Inflammatory macrophage treated with lipopolysaccharide for 4 hours (primary cell): Measurements from ENCODE around the gene CDK14.

Experiments
- DNase-seq: peaks from one replicate; pipeline ENCODE4 v3.0.0-alpha.2; 2020

CDK14 gene

GRCh38 chr7:90595801-90596670, at the start of gene CDK14:
CDK14 (plus strand) TSS chr7:90596321; CDS start chr7:90596628, 307 bp downstream.
- DNase-seq: peak; percentile 93

- DNase-seq: no peak
Measured at GRCh38 chr7:90551036-90551435, 45.1 kb upstream of the CDK14 start.

- peak; percentile 51 for DNase-seq
Measured at GRCh38 chr7:90552521-90552920, 43.6 kb upstream of the CDK14 start.

- no peak for DNase-seq
Measured at GRCh38 chr7:90560730-90561129, 35.4 kb upstream of the CDK14 start.

- DNase-seq: no peak
Measured at GRCh38 chr7:90563286-90563685, 32.8 kb upstream of the CDK14 start.

GRCh38 chr7:90564455-90564854, 31.7 kb upstream of the CDK14 start:
- DNase-seq: no peak

- peak; percentile 94 for DNase-seq
Measured at GRCh38 chr7:90568213-90568612, 27.9 kb upstream of the CDK14 start.

- DNase-seq: no peak
Measured at GRCh38 chr7:90569368-90569767, 26.8 kb upstream of the CDK14 start.

- DNase-seq: no peak
Measured at GRCh38 chr7:90570373-90570959, 25.7 kb upstream of the CDK14 start.

- DNase-seq: no peak
Measured at GRCh38 chr7:90574146-90574819, 21.8 kb upstream of the CDK14 start.

GRCh38 chr7:90574820-90575187, 21.3 kb upstream of the CDK14 start:
- no peak for DNase-seq

GRCh38 chr7:90579181-90579688, 16.9 kb upstream of the CDK14 start:
- peak; percentile 80 for DNase-seq

GRCh38 chr7:90580051-90580450, 16.1 kb upstream of the CDK14 start:
- no peak for DNase-seq

GRCh38 chr7:90582164-90582563, 14.0 kb upstream of the CDK14 start:
- DNase-seq: peak; percentile 89

- peak; percentile 83 for DNase-seq
Measured at GRCh38 chr7:90584378-90584777, 11.7 kb upstream of the CDK14 start.

GRCh38 chr7:90586091-90586490, 10.0 kb upstream of the CDK14 start:
- no peak for DNase-seq

- no peak for DNase-seq
Measured at GRCh38 chr7:90587766-90588165, 8.4 kb upstream of the CDK14 start.

GRCh38 chr7:90592033-90592432, 4.1 kb upstream of the CDK14 start:
- peak; percentile 80 for DNase-seq

GRCh38 chr7:90593205-90593604, 2.9 kb upstream of the CDK14 start:
- no peak for DNase-seq

GRCh38 chr7:90594751-90595317, 1.3 kb upstream of the CDK14 start:
- DNase-seq: peak; percentile 71

- no peak for DNase-seq
Measured at GRCh38 chr7:90595342-90595800, 750 bp upstream of the CDK14 start.

- DNase-seq: peak; percentile 83
Measured at GRCh38 chr7:90596671-90597562, 796 bp downstream of the CDK14 start.
